Measurements from ENCODE around the gene KIAA2012.

Gene KIAA2012

DNA sequence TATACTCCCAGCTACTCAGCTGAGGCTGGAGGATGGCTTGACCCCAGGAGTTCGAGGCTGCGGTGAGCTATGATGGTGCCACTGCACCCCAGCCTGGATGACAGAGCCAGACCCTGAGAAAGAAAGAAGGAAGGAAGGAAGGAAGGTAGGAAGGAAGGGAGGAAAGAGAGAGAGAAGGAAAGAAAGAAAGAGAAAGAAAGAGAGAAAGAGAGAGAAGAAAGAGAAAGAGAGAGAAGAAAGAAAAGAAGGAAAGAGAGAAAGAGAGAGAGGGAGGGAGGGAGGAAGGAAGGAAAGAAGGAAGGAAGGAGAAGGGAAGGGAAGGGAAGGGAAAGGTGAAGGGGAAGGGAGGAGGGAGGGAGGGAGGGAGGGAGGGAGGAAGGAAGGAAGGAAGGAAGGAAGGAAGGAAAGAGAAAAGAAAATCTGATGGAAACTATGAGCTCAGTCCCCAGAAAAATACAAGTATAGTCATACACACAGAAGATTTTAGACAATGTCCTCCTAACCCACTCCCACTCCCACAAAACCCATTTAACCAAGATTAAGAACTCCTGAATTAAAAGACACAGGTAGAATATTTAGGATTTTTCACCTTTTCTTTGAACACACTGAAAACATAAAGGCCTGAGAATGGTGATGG is 23.8 kb upstream of the KIAA2012 start:
- H3K27me3 ChIP-seq (ENCODE audit: control insufficient read depth, insufficient read depth, low read length): no peaks in the 10 kb centered on the region
- no peaks in the 10 kb centered on the region for H3K9me3 ChIP-seq (ENCODE audit: control insufficient read depth, low read length)
- no peak overlapping the region for H3K4me3 ChIP-seq (ENCODE audit: low read length)
- no peak overlapping the region for H3K9ac ChIP-seq (ENCODE audit: low read length)
- H3K4me1 ChIP-seq (ENCODE audit: control insufficient read depth, insufficient read depth, low read length): no peaks in the 10 kb centered on the region
- H3K36me3 ChIP-seq (ENCODE audit: control insufficient read depth, insufficient read depth, low read length): no peaks in the 10 kb centered on the region

DNA sequence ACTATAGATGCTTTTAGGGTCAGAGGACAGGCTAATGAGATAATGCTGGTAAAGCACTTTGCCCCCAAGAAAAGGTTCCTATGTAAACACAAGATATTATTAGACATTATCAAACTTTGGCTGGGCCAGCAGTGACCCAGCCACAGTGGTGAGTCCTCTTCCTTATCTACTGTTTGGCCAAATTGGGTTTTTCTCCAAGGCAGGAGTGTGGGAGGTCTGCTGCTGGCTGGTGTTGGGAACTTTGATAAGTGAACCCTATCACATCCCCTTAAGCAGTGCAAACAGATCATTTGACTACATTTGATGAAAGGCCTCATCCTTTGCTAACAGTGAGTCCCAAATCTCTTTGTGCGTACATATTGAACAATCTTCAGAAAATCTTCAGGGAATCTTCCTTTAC is 23.2 kb upstream of the KIAA2012 start:
- no peaks in the 10 kb centered on the region for H3K4me1 ChIP-seq (ENCODE audit: control insufficient read depth, insufficient read depth, low read length)
- no peak overlapping the region for H3K9ac ChIP-seq (ENCODE audit: low read length)

GRCh38 chr2:202050652-202051051 is 22.4 kb upstream of the KIAA2012 start:
- Histone ChIP-seq H3K4me1 (ENCODE audit: control insufficient read depth, insufficient read depth, low read length) (no peaks in the 10 kb centered on the region), H3K9me3 (ENCODE audit: control insufficient read depth, low read length) (no peaks in the 10 kb centered on the region), H3K4me3 (ENCODE audit: low read length) (no peak overlapping the region), H3K36me3 (ENCODE audit: control insufficient read depth, insufficient read depth, low read length) (no peaks in the 10 kb centered on the region), H3K27me3 (ENCODE audit: control insufficient read depth, insufficient read depth, low read length) (no peaks in the 10 kb centered on the region), H3K9ac (ENCODE audit: low read length) (no peak overlapping the region)

More for the DNA sequence above, 23.2 kb upstream of the KIAA2012 start:
- no peaks in the 10 kb centered on the region for H3K27me3 ChIP-seq (ENCODE audit: control insufficient read depth, insufficient read depth, low read length)
- H3K36me3 ChIP-seq (ENCODE audit: control insufficient read depth, insufficient read depth, low read length): no peaks in the 10 kb centered on the region
- H3K4me3 ChIP-seq (ENCODE audit: low read length): no peak overlapping the region
- no peaks in the 10 kb centered on the region for H3K9me3 ChIP-seq (ENCODE audit: control insufficient read depth, low read length)

GRCh38 chr2:202051499-202052161 is 21.4 kb upstream of the KIAA2012 start:
- H3K27me3 ChIP-seq (ENCODE audit: control insufficient read depth, insufficient read depth, low read length): no peaks in the 10 kb centered on the region
- H3K36me3 ChIP-seq (ENCODE audit: control insufficient read depth, insufficient read depth, low read length): no peaks in the 10 kb centered on the region
- no peak overlapping the region for H3K9ac ChIP-seq (ENCODE audit: low read length)
- no peak overlapping the region for H3K4me3 ChIP-seq (ENCODE audit: low read length)
- no peaks in the 10 kb centered on the region for H3K9me3 ChIP-seq (ENCODE audit: control insufficient read depth, low read length)
- no peaks in the 10 kb centered on the region for H3K4me1 ChIP-seq (ENCODE audit: control insufficient read depth, insufficient read depth, low read length)

- H3K27me3 ChIP-seq (ENCODE audit: control insufficient read depth, insufficient read depth, low read length): no peaks in the 10 kb centered on the region
- no peak overlapping the region for H3K4me3 ChIP-seq (ENCODE audit: low read length)
- no peaks in the 10 kb centered on the region for H3K4me1 ChIP-seq (ENCODE audit: control insufficient read depth, insufficient read depth, low read length)
- no peaks in the 10 kb centered on the region for H3K9me3 ChIP-seq (ENCODE audit: control insufficient read depth, low read length)
- no peaks in the 10 kb centered on the region for H3K36me3 ChIP-seq (ENCODE audit: control insufficient read depth, insufficient read depth, low read length)
- no peak overlapping the region for H3K9ac ChIP-seq (ENCODE audit: low read length)
Measured at GRCh38 chr2:202052235-202052634, 20.8 kb upstream of the KIAA2012 start.

DNA sequence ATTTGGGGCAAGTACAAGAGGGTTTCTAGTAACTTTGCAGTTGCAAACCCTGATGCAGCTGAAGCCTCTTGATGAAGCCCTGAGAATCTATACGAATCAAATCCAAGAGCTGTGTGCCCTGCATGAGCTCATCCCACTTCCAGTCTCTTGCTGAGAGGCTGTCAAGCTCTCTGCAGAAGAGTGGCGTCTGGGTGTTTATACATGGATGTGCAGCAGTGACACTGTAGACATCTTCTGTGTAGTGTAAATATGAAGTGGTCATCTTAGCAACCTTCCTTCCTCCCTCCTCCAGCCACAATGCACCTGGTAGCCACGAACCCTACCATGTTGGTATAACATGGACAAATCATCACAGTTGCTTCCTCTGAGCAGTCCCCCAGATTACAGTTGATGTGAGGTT is 18.4 kb upstream of the KIAA2012 start:
- H3K36me3 ChIP-seq (ENCODE audit: control insufficient read depth, insufficient read depth, low read length): no peaks in the 10 kb centered on the region
- no peaks in the 10 kb centered on the region for H3K4me1 ChIP-seq (ENCODE audit: control insufficient read depth, insufficient read depth, low read length)
- H3K27me3 ChIP-seq (ENCODE audit: control insufficient read depth, insufficient read depth, low read length): no peaks in the 10 kb centered on the region
- no peaks in the 10 kb centered on the region for H3K9me3 ChIP-seq (ENCODE audit: control insufficient read depth, low read length)
- H3K4me3 ChIP-seq (ENCODE audit: low read length): no peak overlapping the region
- no peak overlapping the region for H3K9ac ChIP-seq (ENCODE audit: low read length)

DNA sequence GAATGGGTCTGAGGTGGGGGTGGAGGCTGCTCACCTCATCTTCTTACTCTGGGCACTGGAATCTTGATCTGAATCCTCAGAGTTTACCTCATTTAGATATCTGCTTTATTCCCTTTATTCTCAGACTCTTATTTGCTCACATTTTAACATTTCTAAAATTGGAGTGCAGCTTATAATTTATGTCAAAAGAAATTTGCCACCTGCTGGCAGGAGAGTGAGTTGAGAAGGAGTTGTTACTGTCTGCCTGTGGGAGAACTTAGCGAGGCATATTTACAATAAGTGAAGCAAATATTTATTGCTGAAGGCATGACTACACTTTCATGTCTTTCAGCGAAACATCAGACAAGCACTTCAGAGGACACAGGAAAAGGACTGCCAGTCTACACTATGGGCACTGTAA is 16.4 kb upstream of the KIAA2012 start:
- H3K36me3 ChIP-seq (ENCODE audit: control insufficient read depth, insufficient read depth, low read length): no peaks in the 10 kb centered on the region

DNA sequence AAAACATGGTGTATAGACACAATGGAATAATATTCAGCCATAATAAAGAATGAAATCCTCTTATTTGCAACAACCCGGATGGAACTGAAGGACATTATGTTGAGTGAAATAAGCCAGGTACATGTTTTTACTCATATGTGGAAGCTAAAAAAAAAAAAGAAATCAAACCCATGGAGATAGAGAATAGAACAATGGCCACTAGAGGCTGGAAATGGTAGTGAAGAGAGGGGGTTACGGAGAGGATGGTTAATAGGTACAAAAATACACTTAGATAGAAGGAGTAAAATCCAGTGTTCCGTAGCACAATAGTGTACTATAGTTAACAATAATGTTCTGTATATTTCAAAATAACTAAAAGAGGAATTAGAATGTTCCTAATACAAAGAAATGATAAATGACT is 12.8 kb upstream of the KIAA2012 start:
- H3K4me1 ChIP-seq (ENCODE audit: control insufficient read depth, insufficient read depth, low read length): peaks cover 10% of the 10 kb centered on the region
- no peak overlapping the region for H3K4me3 ChIP-seq (ENCODE audit: low read length)
- H3K9me3 ChIP-seq (ENCODE audit: control insufficient read depth, low read length): no peaks in the 10 kb centered on the region
- no peaks in the 10 kb centered on the region for H3K36me3 ChIP-seq (ENCODE audit: control insufficient read depth, insufficient read depth, low read length)
- no peak overlapping the region for H3K9ac ChIP-seq (ENCODE audit: low read length)
- H3K27me3 ChIP-seq (ENCODE audit: control insufficient read depth, insufficient read depth, low read length): no peaks in the 10 kb centered on the region

More for the DNA sequence above, 16.4 kb upstream of the KIAA2012 start:
- Histone ChIP-seq H3K4me1 (ENCODE audit: control insufficient read depth, insufficient read depth, low read length) (no peaks in the 10 kb centered on the region), H3K4me3 (ENCODE audit: low read length) (no peak overlapping the region), H3K9me3 (ENCODE audit: control insufficient read depth, low read length) (no peaks in the 10 kb centered on the region), H3K27me3 (ENCODE audit: control insufficient read depth, insufficient read depth, low read length) (no peaks in the 10 kb centered on the region), H3K9ac (ENCODE audit: low read length) (no peak overlapping the region)

- no peak overlapping the region for H3K9ac ChIP-seq (ENCODE audit: low read length)
- H3K9me3 ChIP-seq (ENCODE audit: control insufficient read depth, low read length): no peaks in the 10 kb centered on the region
- H3K4me1 ChIP-seq (ENCODE audit: control insufficient read depth, insufficient read depth, low read length): peaks cover 10% of the 10 kb centered on the region
- no peaks in the 10 kb centered on the region for H3K36me3 ChIP-seq (ENCODE audit: control insufficient read depth, insufficient read depth, low read length)
- H3K4me3 ChIP-seq (ENCODE audit: low read length): no peak overlapping the region
- H3K27me3 ChIP-seq (ENCODE audit: control insufficient read depth, insufficient read depth, low read length): no peaks in the 10 kb centered on the region
Measured at GRCh38 chr2:202061695-202062094, 11.4 kb upstream of the KIAA2012 start.

- Histone ChIP-seq H3K4me3 (ENCODE audit: low read length) (no peak overlapping the region), H3K9ac (ENCODE audit: low read length) (no peak overlapping the region)
Measured at GRCh38 chr2:202064171-202064880, 8.7 kb upstream of the KIAA2012 start.

GRCh38 chr2:202064881-202065230 is 8.2 kb upstream of the KIAA2012 start:
- Histone ChIP-seq H3K27me3 (ENCODE audit: control insufficient read depth, insufficient read depth, low read length) (no peaks in the 10 kb centered on the region), H3K9me3 (ENCODE audit: control insufficient read depth, low read length) (no peaks in the 10 kb centered on the region), H3K9ac (ENCODE audit: low read length) (no peak overlapping the region), H3K4me1 (ENCODE audit: control insufficient read depth, insufficient read depth, low read length) (peaks cover 10% of the 10 kb centered on the region), H3K4me3 (ENCODE audit: low read length) (no peak overlapping the region), H3K36me3 (ENCODE audit: control insufficient read depth, insufficient read depth, low read length) (no peaks in the 10 kb centered on the region)

More at GRCh38 chr2:202064171-202064880, 8.7 kb upstream of the KIAA2012 start:
- Histone ChIP-seq H3K4me1 (ENCODE audit: control insufficient read depth, insufficient read depth, low read length) (peaks cover 10% of the 10 kb centered on the region), H3K9me3 (ENCODE audit: control insufficient read depth, low read length) (no peaks in the 10 kb centered on the region), H3K36me3 (ENCODE audit: control insufficient read depth, insufficient read depth, low read length) (no peaks in the 10 kb centered on the region), H3K27me3 (ENCODE audit: control insufficient read depth, insufficient read depth, low read length) (no peaks in the 10 kb centered on the region)

GRCh38 chr2:202065876-202066275 is 7.2 kb upstream of the KIAA2012 start:
- Histone ChIP-seq H3K4me3 (ENCODE audit: low read length) (no peak overlapping the region), H3K9ac (ENCODE audit: low read length) (no peak overlapping the region), H3K4me1 (ENCODE audit: control insufficient read depth, insufficient read depth, low read length) (peaks cover 10% of the 10 kb centered on the region), H3K36me3 (ENCODE audit: control insufficient read depth, insufficient read depth, low read length) (no peaks in the 10 kb centered on the region), H3K9me3 (ENCODE audit: control insufficient read depth, low read length) (no peaks in the 10 kb centered on the region), H3K27me3 (ENCODE audit: control insufficient read depth, insufficient read depth, low read length) (no peaks in the 10 kb centered on the region)
